HG03354 (cell line): Measurements from ENCODE around the gene SHFL.

Experiments used
- ATAC-seq: cut with Tn5 transposase; IDR thresholded peaks from one replicate; pipeline ENCODE4 v1.9.1; 2021; ENCODE audit warnings: mild to moderate bottlenecking; ENCODE audit not compliant: unreplicated experiment, poor library complexity, severe bottlenecking

Gene SHFL

GRCh38 chr19:10106100-10106936, 20.2 kb downstream of the SHFL start, which contains the start of gene PPAN:
TSS of gene PPAN (plus strand) at chr19:10106362. CDS start at chr19:10106395, 33 bp downstream.
- ATAC-seq, result peak; percentile 52

- ATAC-seq, result no peak
Observed at GRCh38 chr19:10107254-10107653, 21.1 kb downstream of the SHFL start.

GRCh38 chr19:10107817-10108367, 21.8 kb downstream of the SHFL start:
- no peak for ATAC-seq

- ATAC-seq, result no peak
Observed at GRCh38 chr19:10109528-10109927, 23.4 kb downstream of the SHFL start.

- no peak for ATAC-seq
Observed at GRCh38 chr19:10110076-10110971, 24.2 kb downstream of the SHFL start.

GRCh38 chr19:10110972-10111317, 24.8 kb downstream of the SHFL start:
- ATAC-seq, result no peak

GRCh38 chr19:10111405-10111811, 25.3 kb downstream of the SHFL start, which contains the start of gene P2RY11:
TSS of gene P2RY11 (plus strand) at chr19:10111693. CDS start at chr19:10111722, 29 bp downstream.
- ATAC-seq, result no peak

- ATAC-seq, result no peak
Observed at GRCh38 chr19:10112037-10112761, 26.1 kb downstream of the SHFL start.

- no peak for ATAC-seq
Observed at GRCh38 chr19:10112895-10113591, 26.9 kb downstream of the SHFL start.

- no peak for ATAC-seq
Observed at GRCh38 chr19:10113592-10113963, 27.5 kb downstream of the SHFL start.

GRCh38 chr19:10113964-10114650, 28.0 kb downstream of the SHFL start:
- no peak for ATAC-seq

GRCh38 chr19:10114651-10115391, 28.7 kb downstream of the SHFL start:
- ATAC-seq, result no peak

GRCh38 chr19:10115392-10116084, 29.4 kb downstream of the SHFL start:
- ATAC-seq, result no peak

GRCh38 chr19:10116085-10116865, 30.2 kb downstream of the SHFL start:
- ATAC-seq, result no peak

- no peak for ATAC-seq
Observed at GRCh38 chr19:10116866-10117616, 30.9 kb downstream of the SHFL start.

GRCh38 chr19:10118960-10119359, 32.8 kb downstream of the SHFL start:
- no peak for ATAC-seq
